GM18951 (cell line): ENCODE measurements around the gene SCEL.

ENCODE experiments used
- POLR2A ChIP-seq: IDR thresholded peaks from 4 replicates; pipeline ENCODE4 v1.6.1; 2011; ENCODE audit warnings: mild to moderate bottlenecking; ENCODE audit not compliant: insufficient read length, insufficient read depth; ENCODE audit errors: extremely low read depth
- in situ Hi-C: fragments of 300-500 bp; cut with MboI; formaldehyde crosslinking; loops from one replicate; pipeline ENCODE4 v1.12.0; 2022; ENCODE audit warnings: low sequenced_read_pairs, mixed read lengths, inconsistent platforms; ENCODE audit not compliant: unreplicated experiment

Gene SCEL

DNA sequence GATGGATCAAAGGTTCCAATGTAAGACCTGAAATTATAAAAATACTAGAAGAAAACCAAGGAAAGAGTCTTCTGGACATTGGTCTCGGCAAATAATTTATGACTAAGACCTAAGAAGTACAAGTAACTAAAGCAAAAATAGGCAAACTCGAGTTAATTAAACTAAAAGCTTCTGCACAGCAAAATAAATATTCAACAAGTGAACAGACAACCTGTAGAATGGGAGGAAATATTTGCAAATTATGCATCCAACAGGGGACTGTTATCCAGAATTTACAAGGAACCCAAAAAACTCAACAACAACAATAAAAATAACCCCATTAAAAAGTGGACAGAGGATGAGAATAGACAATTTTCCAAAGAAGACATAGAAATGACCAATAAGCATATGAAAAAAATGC is 152.3 kb downstream of the SCEL start:
- no peak for TF ChIP-seq POLR2A
- in situ Hi-C loops, result no loop called here

DNA sequence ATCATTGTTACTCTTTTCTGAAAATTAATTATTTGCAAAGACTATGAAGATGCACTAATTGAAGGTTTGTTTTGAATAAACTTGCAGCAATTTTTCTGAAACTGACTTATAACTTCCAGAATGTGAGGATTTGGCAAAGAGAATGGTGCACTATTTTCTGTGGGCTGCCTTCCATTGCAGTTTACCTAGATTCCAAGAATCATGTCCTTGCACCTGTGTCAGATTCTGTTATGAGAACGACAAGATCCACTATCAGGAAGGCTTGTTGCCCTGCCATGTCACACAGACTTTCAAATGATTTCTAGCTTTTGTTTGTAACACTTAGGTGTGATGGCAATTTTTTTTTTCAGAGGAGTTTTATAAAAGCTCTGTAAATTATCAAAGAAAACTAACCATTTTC is 156.4 kb downstream of the SCEL start:
- in situ Hi-C loops, result no loop called here
- TF ChIP-seq POLR2A, result no peak

DNA sequence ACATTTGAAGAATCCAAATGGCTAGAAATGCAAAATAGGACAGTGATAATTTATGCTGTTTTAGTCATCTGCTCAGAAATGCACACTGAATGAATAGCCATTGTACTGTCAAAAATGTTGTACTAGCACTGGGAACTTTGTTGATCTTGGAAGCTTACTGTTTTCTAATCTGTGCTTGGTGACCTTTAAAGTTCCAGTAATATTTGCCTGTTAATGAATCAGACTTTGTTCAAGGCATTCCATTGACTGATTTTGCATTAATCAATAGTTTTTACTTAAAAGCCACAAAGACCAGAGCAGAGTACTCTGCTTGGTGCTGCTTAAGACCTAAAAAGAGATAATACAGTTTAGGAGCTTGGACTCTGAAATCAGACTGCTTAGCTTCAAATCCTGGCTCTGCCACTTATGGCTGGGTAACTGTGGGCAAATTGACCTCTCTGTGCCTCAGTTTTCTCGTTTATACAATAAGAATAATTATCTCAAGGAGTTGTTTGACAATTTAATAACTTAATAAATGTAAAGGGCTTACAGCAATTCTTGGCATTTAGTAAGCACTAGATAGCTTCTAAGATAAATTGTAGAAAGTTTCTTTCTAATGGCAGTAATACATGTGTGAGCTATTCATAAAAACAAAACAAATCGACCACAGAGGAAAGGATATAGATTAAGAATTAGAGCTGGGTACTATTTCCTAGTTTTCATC is 157.4 kb downstream of the SCEL start:
- TF ChIP-seq POLR2A, result no peak
- in situ Hi-C loops, result no loop called here

GRCh38 chr13:77693449-77693940 is 158.0 kb downstream of the SCEL start:
- TF ChIP-seq POLR2A, result no peak
- in situ Hi-C loops, result no loop called here
